Endothelial cell of umbilical vein (primary cell): ENCODE data around the gene FMN1. TPM values are rescaled to one million over a fixed set of nuclear protein-coding genes. Genes with fewer than 3 reads are reported as not detected.

Experiments
- BruUV-seq: library from RNA; stranded (reverse); fragments of 400-500 nt; replicated peaks from 2 replicates; lab custom pipeline; 2021; lab: Mats Ljungman, UMichigan
- CTCF ChIA-PET: fragments of 300-600, 350-600 bp; sonication (Branson Sonifier 250); formaldehyde crosslinking; loops from one replicate; lab custom pipeline; 2021; ENCODE audit warnings: antibody characterized with exemption, inconsistent platforms; lab: Charles Lee
- POLR2A ChIA-PET: fragments of 300-600, 350-600 bp; sonication (Branson Sonifier 250); formaldehyde crosslinking; loops from one replicate; lab custom pipeline; 2021; ENCODE audit warnings: antibody characterized with exemption, inconsistent platforms; lab: Charles Lee
- DNase-seq: peaks from one replicate; pipeline ENCODE4 v3.0.0-alpha.2; 2011; ENCODE audit warnings: low read depth, low spot score
- FAIRE-seq: peaks from 2 replicates; lab custom pipeline; 2011; peaks lifted over from hg19 to GRCh38; lab: Jason Lieb, UNC
- H2AFZ ChIP-seq: 2 replicates; pipeline ENCODE4 v1.6.0; 2012; ENCODE audit warnings: low read depth, low read length, control low read depth, inconsistent platforms
- H3K27ac ChIP-seq: 2 replicates; pipeline ENCODE4 v1.5.1; 2011; ENCODE audit warnings: low read depth, mild to moderate bottlenecking, control low read depth, low read length, moderate library complexity; ENCODE audit not compliant: insufficient read depth
- H3K27me3 ChIP-seq, 2 experiments: 2 replicates each; pipeline versions ENCODE4 v1.6.0 to v1.6.1; 2011; ENCODE audit warnings: low read length in 2 of 2, mixed read lengths in 1 of 2; ENCODE audit not compliant: control insufficient read depth in 2 of 2, insufficient read depth in 2 of 2
- H3K36me3 ChIP-seq, 2 experiments: 2 replicates in 1 of 2; 3 replicates in 1 of 2; pipeline ENCODE4 v1.5.1; 2011; ENCODE audit warnings: low read length in 2 of 2, mild to moderate bottlenecking in 1 of 2, moderate library complexity in 1 of 2; ENCODE audit not compliant: control insufficient read depth in 2 of 2, insufficient read depth in 2 of 2; ENCODE audit errors: extremely low read depth in 1 of 2
- H3K4me1 ChIP-seq: 3 replicates; pipeline ENCODE4 v1.5.1; 2011; ENCODE audit warnings: mild to moderate bottlenecking, low read length; ENCODE audit not compliant: control insufficient read depth, insufficient read depth; ENCODE audit errors: extremely low read depth
- H3K4me2 ChIP-seq: 2 replicates; pipeline ENCODE4 v1.6.1; 2011; ENCODE audit warnings: low read length, control low read depth, mixed read lengths; ENCODE audit not compliant: insufficient read depth
- H3K4me3 ChIP-seq, 3 experiments: fragments of 200-600 bp in 1 of 3; sonication (generic), shearing (Covaris generic) in 1 of 3; replicated peaks in 1 of 3; 2 replicates each; pipeline ENCODE4 v1.5.1; 2011 to 2016; ENCODE audit warnings: control low read depth in 3 of 3, low read length in 3 of 3, mild to moderate bottlenecking in 2 of 3, inconsistent platforms in 1 of 3, low read depth in 1 of 3, moderate library complexity in 1 of 3; ENCODE audit not compliant: insufficient read depth in 1 of 3
- H3K79me2 ChIP-seq: 2 replicates; pipeline ENCODE4 v1.6.0; 2012; ENCODE audit warnings: low read length, inconsistent platforms; ENCODE audit not compliant: control insufficient read depth, insufficient read depth
- H3K9ac ChIP-seq: replicated peaks from 2 replicates; pipeline ENCODE3; 2011; ENCODE audit warnings: low read length, control low read depth; ENCODE audit not compliant: insufficient read depth; ENCODE audit errors: extremely low read depth
- H3K9me1 ChIP-seq: replicated peaks from 3 replicates; pipeline ENCODE4 v1.6.0; 2011; ENCODE audit warnings: mild to moderate bottlenecking, low read length; ENCODE audit not compliant: control insufficient read depth, insufficient read depth; ENCODE audit errors: extremely low read depth
- H3K9me3 ChIP-seq: replicated peaks from 2 replicates; pipeline ENCODE4 v1.5.1; 2012; ENCODE audit warnings: low read length, inconsistent platforms; ENCODE audit not compliant: control insufficient read depth, insufficient read depth
- H4K20me1 ChIP-seq: replicated peaks from 2 replicates; pipeline ENCODE3; 2011; ENCODE audit warnings: mild to moderate bottlenecking, low read length; ENCODE audit not compliant: control insufficient read depth, insufficient read depth; ENCODE audit errors: extremely low read depth
- EZH2 ChIP-seq: IDR thresholded peaks from 2 replicates; pipeline ENCODE4 v1.6.1; 2012; ENCODE audit warnings: borderline replicate concordance, low read depth, mild to moderate bottlenecking, moderate library complexity, low read length, inconsistent platforms; ENCODE audit not compliant: severe bottlenecking
- FOS ChIP-seq: IDR thresholded peaks from 2 replicates; pipeline ENCODE4 v1.6.1; 2011; ENCODE audit warnings: mild to moderate bottlenecking, low read length, moderate library complexity, borderline replicate concordance; ENCODE audit not compliant: insufficient read depth
- GATA2 ChIP-seq: IDR thresholded peaks from 2 replicates; pipeline ENCODE4 v1.7.0; 2011; ENCODE audit warnings: low read depth, mild to moderate bottlenecking, moderate library complexity, mixed read lengths, low read length; ENCODE audit not compliant: insufficient read length, insufficient read depth
- JUN ChIP-seq: IDR thresholded peaks from 2 replicates; pipeline ENCODE4 v1.6.1; 2011; ENCODE audit warnings: borderline replicate concordance, low read depth; ENCODE audit not compliant: insufficient read length, insufficient read depth
- MYC ChIP-seq: IDR thresholded peaks from one replicate; pipeline ENCODE4 v1.6.1; 2011; ENCODE audit warnings: mild to moderate bottlenecking, low read depth, low read length
- POLR2A ChIP-seq: IDR thresholded peaks from 2 replicates; pipeline ENCODE4 v1.6.1; 2012; ENCODE audit warnings: low read depth, mild to moderate bottlenecking, control low read depth, low read length
- POLR2AphosphoS5 ChIP-seq: IDR thresholded peaks from 2 replicates; pipeline ENCODE4 v1.6.1; 2012; ENCODE audit warnings: low read depth, mild to moderate bottlenecking, control low read depth, low read length, moderate library complexity; ENCODE audit not compliant: insufficient read depth
- dilution Hi-C: fragments of 300-500 bp; cut with MboI; formaldehyde crosslinking; loops from one replicate; pipeline ENCODE4 v1.15.0; 2019; ENCODE audit warnings: low sequenced_read_pairs; ENCODE audit not compliant: extremely low pct_ligation_motif_present
- intact Hi-C: fragments of 100-400 bp; cut with micrococcal nuclease; formaldehyde crosslinking; loops from one replicate; pipeline ENCODE4 v1.10.0; 2022
- polyA plus RNA-seq, 4 experiments: library from polyadenylated mRNA; depleted of rRNA in 3 of 4; stranded (reverse) in 3 of 4; unstranded in 1 of 4; fragments of >200 nt; gene quantifications; 2 replicates each; pipeline versions ENCODE4 v1.2.1 to v1.2.3, GENCODE V29; 2011 to 2012; ENCODE audit warnings: missing spikeins in 1 of 4
- total RNA-seq: library from RNA; stranded (reverse); gene quantifications from 2 replicates; pipeline ENCODE4 v1.2.3, GENCODE V29; 2021
- TF ChIP-seq, protein P1 (sequence below): IDR thresholded peaks from 2 replicates; pipeline ENCODE4 v1.6.1; 2011; ENCODE audit not compliant: insufficient read depth, insufficient read length
- TF ChIP-seq, protein P2 (sequence below), 2 donors: IDR thresholded peaks; 1 replicate in 1 of 2; 2 replicates in 1 of 2; pipeline ENCODE4 v1.5.1; 2011; ENCODE audit warnings: low read length in 2 of 2, mild to moderate bottlenecking in 2 of 2, moderate library complexity in 2 of 2, control low read depth in 1 of 2, inconsistent platforms in 1 of 2, low read depth in 1 of 2; ENCODE audit not compliant: insufficient read depth in 1 of 2; ENCODE audit errors: extremely low read depth in 1 of 2

FMN1 gene
- total and polyA plus RNA-seq, 2 donors (not counting 3 experiments of a cell fraction or from before 2014, with no cell fraction given) = 0.01 to 0.29 TPM

DNA sequence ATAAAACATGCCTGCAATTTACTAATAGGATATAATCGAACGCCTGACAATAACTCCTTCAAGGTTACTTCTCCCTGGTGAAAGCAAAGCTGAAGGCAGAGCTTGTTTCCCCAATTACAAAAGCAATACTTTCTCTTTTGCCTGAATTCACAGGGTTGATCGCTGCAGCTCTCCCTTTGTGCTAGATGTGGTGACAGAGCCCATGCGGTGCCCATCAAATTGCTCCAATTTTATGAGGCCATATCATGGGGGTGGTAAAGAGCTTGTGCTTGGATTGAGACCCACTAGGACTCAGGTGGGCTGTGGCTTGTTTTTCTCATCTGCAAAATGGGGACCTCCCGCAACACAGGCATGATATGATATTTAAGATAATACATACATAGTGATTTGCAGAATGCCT, 333.3 kb downstream of the FMN1 start:
- no peaks in the 10 kb centered on the region for H3K79me2 ChIP-seq
- no peak overlapping the region for H3K9ac ChIP-seq
- peaks cover 13% of the 10 kb centered on the region for H3K4me1 ChIP-seq
- no TSS peak for BruUV-seq
- H4K20me1 ChIP-seq = no peaks in the 10 kb centered on the region
- no peak for FAIRE-seq
- H3K36me3 ChIP-seq = no peaks in the 10 kb centered on the region
- intact Hi-C loops = no loop called here
- CTCF ChIA-PET = interaction anchor here (0.7 to 7.7 kb wide), 8 partner anchors 8 to 199 kb away, joined by 3 to 62 read pairs (median 4); no protein-coding TSS in a partner anchor
- POLR2A ChIA-PET = no interaction called here
- TF ChIP-seq, protein P1, sequence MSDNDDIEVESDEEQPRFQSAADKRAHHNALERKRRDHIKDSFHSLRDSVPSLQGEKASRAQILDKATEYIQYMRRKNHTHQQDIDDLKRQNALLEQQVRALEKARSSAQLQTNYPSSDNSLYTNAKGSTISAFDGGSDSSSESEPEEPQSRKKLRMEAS = no peak
- TF ChIP-seq MYC (no peak), JUN (no peak), POLR2A (no peak), POLR2AphosphoS5 (no peak), EZH2 (no peak), GATA2 (no peak), FOS (no peak)
- TF ChIP-seq, protein P2, sequence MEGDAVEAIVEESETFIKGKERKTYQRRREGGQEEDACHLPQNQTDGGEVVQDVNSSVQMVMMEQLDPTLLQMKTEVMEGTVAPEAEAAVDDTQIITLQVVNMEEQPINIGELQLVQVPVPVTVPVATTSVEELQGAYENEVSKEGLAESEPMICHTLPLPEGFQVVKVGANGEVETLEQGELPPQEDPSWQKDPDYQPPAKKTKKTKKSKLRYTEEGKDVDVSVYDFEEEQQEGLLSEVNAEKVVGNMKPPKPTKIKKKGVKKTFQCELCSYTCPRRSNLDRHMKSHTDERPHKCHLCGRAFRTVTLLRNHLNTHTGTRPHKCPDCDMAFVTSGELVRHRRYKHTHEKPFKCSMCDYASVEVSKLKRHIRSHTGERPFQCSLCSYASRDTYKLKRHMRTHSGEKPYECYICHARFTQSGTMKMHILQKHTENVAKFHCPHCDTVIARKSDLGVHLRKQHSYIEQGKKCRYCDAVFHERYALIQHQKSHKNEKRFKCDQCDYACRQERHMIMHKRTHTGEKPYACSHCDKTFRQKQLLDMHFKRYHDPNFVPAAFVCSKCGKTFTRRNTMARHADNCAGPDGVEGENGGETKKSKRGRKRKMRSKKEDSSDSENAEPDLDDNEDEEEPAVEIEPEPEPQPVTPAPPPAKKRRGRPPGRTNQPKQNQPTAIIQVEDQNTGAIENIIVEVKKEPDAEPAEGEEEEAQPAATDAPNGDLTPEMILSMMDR (IDR thresholded peaks at IDR 0.05; ENCODE audit: extremely low read depth in 1 of 2, insufficient read depth in 1 of 2, low read depth in 1 of 2, low read length in 2 of 2) = no peak
- no peak overlapping the region for H3K4me3 ChIP-seq
- H3K9me1 ChIP-seq = no peaks in the 10 kb centered on the region
- no peaks in the 10 kb centered on the region for H3K27me3 ChIP-seq
- DNase-seq = no peak
- dilution Hi-C loops = no loop called here
- H3K4me2 ChIP-seq = no peak overlapping the region
- H3K27ac ChIP-seq = no peak overlapping the region
- H2AFZ ChIP-seq = no peak overlapping the region
- H3K9me3 ChIP-seq = no peaks in the 10 kb centered on the region
